ENCODE results near the gene RASL10B.
A peak's percentile ranks its signal among the peaks of the same experiment; 100 is the strongest.

GRCh38 chr17:35726953-35727460, 4.4 kb upstream of the RASL10B start:
- peak; percentile 33; the same call in 1 of the 2 replicates for TF ChIP-seq POLR2AphosphoS5 (IDR thresholded peaks at IDR 0.05; ENCODE audit: low read depth, low read length)
- TF ChIP-seq CTCF (IDR thresholded peaks at IDR 0.05), result no peak
- no peak for TF ChIP-seq REST (IDR thresholded peaks at IDR 0.05; ENCODE audit: insufficient read depth in 1 of 2, low read depth in 2 of 2, low read length in 1 of 2)
- TF ChIP-seq TCF7L2 (IDR thresholded peaks at IDR 0.05; ENCODE audit: low read depth, low read length), result no peak
- no peak for TF ChIP-seq SIN3A (IDR thresholded peaks at IDR 0.05; ENCODE audit: borderline replicate concordance, insufficient read depth, low read depth, low read length)

Data from Panc1 (cell line).